Neutrophil (primary cell): ENCODE data around the gene SELE.
"Not testable (repeated sequence)": the region's sequence is repeated elsewhere in the genome, so short reads cannot be mapped to it uniquely, and the experiment has no call there.

Experiments used
- H3K27ac ChIP-seq: fragments of 200-600 bp; sonication (generic); 2 replicates; pipeline ENCODE4 v1.5.1; 2016; ENCODE audit warnings: mild to moderate bottlenecking, moderate library complexity
- H3K27me3 ChIP-seq: fragments of 200-600 bp; sonication (generic); 2 replicates; pipeline ENCODE4 v1.6.0; 2016; ENCODE audit warnings: mild to moderate bottlenecking
- H3K36me3 ChIP-seq: fragments of 200-600 bp; sonication (generic); 2 replicates; pipeline ENCODE4 v1.5.1; 2017
- H3K4me1 ChIP-seq, 2 experiments: fragments of 200-600 bp in 1 of 2; sonication (generic) in 1 of 2; 1 replicate in 1 of 2; 2 replicates in 1 of 2; pipeline versions ENCODE4 v1.5.1 to v1.6.1; 2013 to 2016; ENCODE audit warnings: low read depth in 1 of 2, low read length in 1 of 2, mild to moderate bottlenecking in 1 of 2, moderate library complexity in 1 of 2; ENCODE audit not compliant: control insufficient read depth in 1 of 2, insufficient read depth in 1 of 2
- H3K4me3 ChIP-seq, 2 experiments: fragments of 200-600 bp in 1 of 2; sonication (generic) in 1 of 2; 1 replicate in 1 of 2; 2 replicates in 1 of 2; pipeline ENCODE4 v1.5.1; 2013 to 2016; ENCODE audit warnings: low read depth in 1 of 2, low read length in 1 of 2, mild to moderate bottlenecking in 1 of 2, moderate library complexity in 1 of 2
- H3K9me3 ChIP-seq: fragments of 200-600 bp; sonication (generic); 2 replicates; pipeline ENCODE4 v1.5.1; 2016
- TF ChIP-seq, protein P1 (sequence below): fragments of 200-600 bp; sonication (generic); IDR thresholded peaks from 2 replicates; pipeline ENCODE4 v1.5.1; 2016; ENCODE audit warnings: antibody characterized with exemption

SELE gene

DNA sequence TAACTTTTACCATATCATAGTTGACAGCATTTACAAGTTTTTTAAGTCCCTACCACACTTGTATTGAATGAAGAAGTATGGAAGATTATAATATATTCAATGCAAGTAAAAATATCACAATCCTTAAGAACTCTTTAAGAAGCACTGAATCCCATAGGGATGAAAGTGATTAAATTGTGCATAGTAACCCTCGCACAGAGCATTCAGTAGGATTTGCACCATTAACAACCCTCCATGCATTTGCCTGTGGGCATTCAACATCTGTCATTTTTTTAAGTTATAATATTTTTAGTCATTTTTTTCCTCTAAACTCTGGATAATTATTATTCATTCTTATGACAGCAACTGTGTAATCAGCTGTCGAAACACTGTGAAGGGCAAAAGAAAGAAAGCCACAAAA, 10.1 kb downstream of the SELE start:
- no peaks in the 10 kb centered on the region for H3K4me1 ChIP-seq
- H3K27ac ChIP-seq, result no peak overlapping the region
- H3K27me3 ChIP-seq, result no peaks in the 10 kb centered on the region
- TF ChIP-seq, protein P1, sequence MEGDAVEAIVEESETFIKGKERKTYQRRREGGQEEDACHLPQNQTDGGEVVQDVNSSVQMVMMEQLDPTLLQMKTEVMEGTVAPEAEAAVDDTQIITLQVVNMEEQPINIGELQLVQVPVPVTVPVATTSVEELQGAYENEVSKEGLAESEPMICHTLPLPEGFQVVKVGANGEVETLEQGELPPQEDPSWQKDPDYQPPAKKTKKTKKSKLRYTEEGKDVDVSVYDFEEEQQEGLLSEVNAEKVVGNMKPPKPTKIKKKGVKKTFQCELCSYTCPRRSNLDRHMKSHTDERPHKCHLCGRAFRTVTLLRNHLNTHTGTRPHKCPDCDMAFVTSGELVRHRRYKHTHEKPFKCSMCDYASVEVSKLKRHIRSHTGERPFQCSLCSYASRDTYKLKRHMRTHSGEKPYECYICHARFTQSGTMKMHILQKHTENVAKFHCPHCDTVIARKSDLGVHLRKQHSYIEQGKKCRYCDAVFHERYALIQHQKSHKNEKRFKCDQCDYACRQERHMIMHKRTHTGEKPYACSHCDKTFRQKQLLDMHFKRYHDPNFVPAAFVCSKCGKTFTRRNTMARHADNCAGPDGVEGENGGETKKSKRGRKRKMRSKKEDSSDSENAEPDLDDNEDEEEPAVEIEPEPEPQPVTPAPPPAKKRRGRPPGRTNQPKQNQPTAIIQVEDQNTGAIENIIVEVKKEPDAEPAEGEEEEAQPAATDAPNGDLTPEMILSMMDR, result no peak
- H3K36me3 ChIP-seq, result no peaks in the 10 kb centered on the region
- H3K9me3 ChIP-seq, result no peaks in the 10 kb centered on the region
- no peak overlapping the region for H3K4me3 ChIP-seq

DNA sequence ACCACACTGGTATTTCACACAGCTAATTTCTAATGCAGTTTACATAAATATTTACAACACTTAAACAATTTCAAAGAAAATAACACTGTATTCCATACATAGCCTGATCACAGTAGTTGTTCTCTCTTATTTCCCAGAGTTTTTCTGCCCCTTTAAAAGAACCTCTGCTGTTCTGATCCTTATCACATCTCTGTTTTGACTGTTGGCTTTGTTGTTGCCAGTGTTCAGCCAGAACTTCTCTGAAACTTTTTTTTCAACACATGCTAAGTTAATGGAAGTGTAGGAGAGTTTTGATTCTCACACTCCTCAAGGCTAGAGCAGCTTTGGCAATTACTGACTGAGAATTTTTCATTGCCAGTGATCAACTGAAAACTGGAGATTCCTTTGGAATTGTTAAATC, 11.1 kb downstream of the SELE start:
- Histone ChIP-seq H3K4me1 (no peaks in the 10 kb centered on the region), H3K9me3 (no peaks in the 10 kb centered on the region), H3K4me3 (no peak overlapping the region), H3K27me3 (no peaks in the 10 kb centered on the region), H3K27ac (no peak overlapping the region), H3K36me3 (no peaks in the 10 kb centered on the region)
- TF ChIP-seq, protein P1, result no peak

DNA sequence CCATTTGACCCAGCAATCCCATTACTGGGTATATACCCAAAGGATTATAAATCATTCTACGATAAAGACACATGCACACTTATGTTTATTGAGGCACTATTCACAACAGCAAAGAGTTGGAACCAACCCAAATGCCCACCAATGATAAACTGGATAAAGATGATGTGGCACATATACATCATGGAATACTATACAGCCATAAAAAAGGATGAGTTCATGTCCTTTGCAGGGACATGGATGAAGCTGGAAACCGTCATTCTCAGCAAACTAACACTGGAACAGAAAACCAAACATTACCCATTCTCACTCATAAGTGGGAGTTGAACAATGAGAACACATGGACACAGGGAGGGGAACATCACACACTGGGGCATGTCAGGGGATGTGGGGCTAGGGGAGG, 18.8 kb downstream of the SELE start:
- H3K27ac ChIP-seq, H3K27me3 ChIP-seq, H3K36me3 ChIP-seq, H3K4me3 ChIP-seq, H3K9me3 ChIP-seq: not testable (repeated sequence)
- H3K4me1 ChIP-seq, result peaks cover 7 to 19% of the 10 kb centered on the region in 2 experiments

DNA sequence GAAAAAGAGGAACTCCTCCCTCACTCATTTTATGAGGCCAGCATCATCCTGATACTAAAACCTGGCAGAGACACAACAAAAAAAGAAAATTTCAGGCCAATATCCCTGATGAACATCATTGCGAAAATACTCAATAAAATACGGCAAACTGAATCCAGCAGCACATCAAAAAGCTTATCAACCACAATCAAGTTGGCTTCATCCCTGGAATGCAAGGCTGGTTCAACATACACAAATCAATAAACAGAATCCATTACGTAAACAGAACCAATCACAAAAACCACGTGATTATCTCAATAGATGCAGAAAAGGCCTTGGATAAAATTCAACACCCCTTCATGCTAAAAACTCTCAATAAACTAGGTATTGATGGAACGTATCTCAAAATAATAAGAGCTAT, 20.8 kb downstream of the SELE start:
- H3K27me3 ChIP-seq, H3K4me3 ChIP-seq, H3K27ac ChIP-seq, H3K9me3 ChIP-seq: not testable (repeated sequence)
- Histone ChIP-seq H3K4me1 (peaks cover 7 to 38% of the 10 kb centered on the region in 2 experiments), H3K36me3 (peaks cover 14% of the 10 kb centered on the region)

DNA sequence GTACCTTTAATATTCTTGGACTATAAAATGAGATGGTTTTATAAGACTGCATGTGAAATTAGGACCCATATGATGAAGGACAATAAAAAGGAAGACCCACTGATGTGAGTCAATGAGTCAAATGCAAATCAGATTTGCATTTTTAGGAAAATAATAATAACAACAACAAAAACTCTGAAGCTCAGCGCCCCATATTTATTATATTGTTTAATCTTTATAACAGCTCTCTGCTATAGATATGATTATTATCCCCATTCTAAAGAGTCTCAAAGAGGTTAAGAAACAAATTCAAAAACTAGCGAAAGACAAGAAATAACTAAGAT, 21.6 kb downstream of the SELE start:
- no peaks in the 10 kb centered on the region for H3K9me3 ChIP-seq
- peak overlapping the region; percentile 89 for H3K27ac ChIP-seq
- TF ChIP-seq, protein P1, result no peak
- peaks cover 7 to 46% of the 10 kb centered on the region in 2 experiments for H3K4me1 ChIP-seq
- H3K36me3 ChIP-seq, result peaks cover 22% of the 10 kb centered on the region
- peak overlapping the region; percentile 79 to 95 for H3K4me3 ChIP-seq
- no peaks in the 10 kb centered on the region for H3K27me3 ChIP-seq

DNA sequence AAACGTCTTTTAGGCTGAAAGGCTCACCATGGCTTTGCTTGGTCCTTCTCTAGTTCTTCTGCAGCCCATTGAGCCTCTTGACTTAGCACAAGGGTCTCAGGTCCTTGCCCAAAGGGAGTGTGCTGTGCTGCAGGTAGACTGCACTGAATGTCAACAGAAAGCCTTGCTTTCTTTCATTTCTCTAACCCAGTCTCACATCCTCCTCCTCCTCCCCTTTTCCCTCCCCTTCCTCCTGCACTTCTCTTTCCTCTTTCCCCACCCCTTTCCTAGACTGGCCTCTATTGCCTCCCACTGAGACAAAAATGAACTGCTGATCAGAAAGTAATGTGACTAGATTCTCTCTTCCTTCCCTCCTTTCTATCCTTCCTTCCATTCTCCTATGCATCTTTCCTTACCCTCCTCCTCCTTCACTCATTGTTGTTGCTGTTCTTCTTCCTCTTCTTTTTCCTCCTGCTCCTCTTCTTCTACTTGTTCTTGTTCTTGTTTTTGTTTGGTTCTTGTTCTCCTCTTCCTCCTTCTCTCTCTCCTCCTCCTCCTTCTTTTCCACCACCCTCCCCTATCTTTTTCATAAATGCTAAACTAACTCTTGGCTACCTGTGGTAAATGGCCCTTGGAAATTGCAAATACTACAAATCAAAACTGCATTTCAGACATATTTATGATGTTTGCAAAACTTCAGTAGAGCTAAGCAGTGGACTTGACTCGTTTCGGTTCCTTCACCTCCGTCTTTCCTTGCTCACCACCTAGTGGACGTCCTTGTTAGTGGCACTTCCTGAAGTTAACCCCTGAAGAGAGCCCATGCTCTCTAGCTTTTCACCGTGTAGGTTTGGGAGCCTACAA, 22.2 kb downstream of the SELE start, which contains the start of gene SELL:
SELL (minus strand) TSS at position 152 of the 840 bp plus-strand sequence; CDS start at position 30, 122 bp downstream.
- H3K27ac ChIP-seq, result peak within 1 kb of the TSS; percentile 89
- H3K4me1 ChIP-seq, result peaks cover 10 to 52% of the 10 kb centered on the region in 2 experiments
- TF ChIP-seq, protein P1, result peak; percentile 86
- no peaks in the 10 kb centered on the region for H3K27me3 ChIP-seq
- peaks cover 28% of the 10 kb centered on the region for H3K36me3 ChIP-seq
- H3K4me3 ChIP-seq, result peak within 1 kb of the TSS; percentile 79 to 95
- no peaks in the 10 kb centered on the region for H3K9me3 ChIP-seq
